OCI-LY1 (cell line): Measurements from ENCODE around the gene KDM4B.

Experiments used
- H2AFZ ChIP-seq: fragments of 200-600 bp; sonication (generic), shearing (Covaris generic); 2 replicates; pipeline ENCODE4 v1.6.0; 2014; ENCODE audit warnings: antibody characterized with exemption, mild to moderate bottlenecking, low read length
- H3F3A ChIP-seq: fragments of 200-600 bp; sonication (generic), shearing (Covaris generic); 2 replicates; pipeline ENCODE4 v1.6.0; 2014; ENCODE audit warnings: mild to moderate bottlenecking, antibody characterized with exemption, low read length, moderate library complexity; ENCODE audit not compliant: insufficient read depth
- H3K27ac ChIP-seq: fragments of 200-600 bp; sonication (generic); 2 replicates; pipeline ENCODE4 v1.5.1; 2014; ENCODE audit warnings: low read length, mixed run types, mild to moderate bottlenecking, low read depth; ENCODE audit not compliant: poor library complexity, severe bottlenecking
- H3K27me3 ChIP-seq: fragments of 200-600 bp; sonication (generic); 2 replicates; pipeline ENCODE4 v1.6.0; 2014; ENCODE audit warnings: antibody characterized with exemption, mild to moderate bottlenecking, low read length, moderate library complexity; ENCODE audit not compliant: insufficient read depth
- H3K36me3 ChIP-seq: fragments of 200-600 bp; sonication (generic); 2 replicates; pipeline ENCODE4 v1.6.1; 2014; ENCODE audit warnings: mild to moderate bottlenecking, antibody characterized with exemption, low read length, moderate library complexity, mixed read lengths; ENCODE audit not compliant: insufficient read depth
- H3K4me1 ChIP-seq: fragments of 200-600 bp; sonication (generic); 2 replicates; pipeline ENCODE4 v1.5.1; 2014; ENCODE audit warnings: mild to moderate bottlenecking, low read length, moderate library complexity; ENCODE audit not compliant: insufficient read depth, severe bottlenecking
- H3K4me2 ChIP-seq: fragments of 200-600 bp; sonication (generic), shearing (Covaris generic); 2 replicates; pipeline ENCODE4 v1.6.1; 2014; ENCODE audit warnings: low read length
- H3K4me3 ChIP-seq: fragments of 200-600 bp; sonication (generic); 2 replicates; pipeline ENCODE4 v1.5.1; 2014; ENCODE audit warnings: low read length, low read depth, mild to moderate bottlenecking, mixed read lengths; ENCODE audit not compliant: poor library complexity, severe bottlenecking
- H3K79me2 ChIP-seq: fragments of 200-600 bp; shearing (Covaris generic); 2 replicates; pipeline ENCODE4 v1.6.1; 2016; ENCODE audit warnings: mixed run types, low read length, mixed read lengths; ENCODE audit not compliant: insufficient read depth
- H3K9ac ChIP-seq: fragments of 200-600 bp; sonication (generic), shearing (Covaris generic); 2 replicates; pipeline ENCODE4 v1.6.1; 2014; ENCODE audit warnings: mild to moderate bottlenecking, low read length, mixed read lengths
- H3K9me2 ChIP-seq: fragments of 200-600 bp; sonication (generic), shearing (Covaris generic); 2 replicates; pipeline ENCODE4 v1.6.1; 2014; ENCODE audit warnings: low read depth, mild to moderate bottlenecking, low read length, mixed read lengths
- H3K9me3 ChIP-seq: fragments of 200-600 bp; shearing (Covaris generic); 2 replicates; pipeline ENCODE4 v1.6.1; 2014; ENCODE audit warnings: low read length, mixed read lengths
- H4K20me1 ChIP-seq: fragments of 200-600 bp; sonication (generic), shearing (Covaris generic); 2 replicates; pipeline ENCODE4 v1.6.0; 2016; ENCODE audit warnings: mild to moderate bottlenecking, low read length; ENCODE audit not compliant: insufficient read depth
- CTCF ChIP-seq: fragments of 200-600 bp; sonication (generic), shearing (Covaris generic); IDR thresholded peaks from 2 replicates; pipeline ENCODE4 v1.5.1; 2017; ENCODE audit warnings: mild to moderate bottlenecking, antibody characterized with exemption, low read length, moderate library complexity, mixed read lengths
- EZH2 ChIP-seq: fragments of 200-600 bp; sonication (generic), shearing (Covaris generic); IDR thresholded peaks from 2 replicates; pipeline ENCODE4 v1.8.0; 2017; ENCODE audit warnings: borderline replicate concordance, mixed run types, mild to moderate bottlenecking, antibody characterized with exemption, low read length, moderate library complexity, mixed read lengths

The KDM4B gene

GRCh38 chr19:5152013-5152763 lies 183.3 kb downstream of the KDM4B start:
- H3K9ac ChIP-seq, result no peak overlapping the region
- no peaks in the 10 kb centered on the region for H3K4me1 ChIP-seq
- no peak overlapping the region for H3K27ac ChIP-seq
- no peaks in the 10 kb centered on the region; the same call in 1 of the 2 replicates for H3K36me3 ChIP-seq
- H3F3A ChIP-seq, result no peaks in the 10 kb centered on the region
- H2AFZ ChIP-seq, result no peak overlapping the region
- no peak overlapping the region for H3K4me2 ChIP-seq
- H3K27me3 ChIP-seq, result no peaks in the 10 kb centered on the region
- TF ChIP-seq CTCF (no peak), EZH2 (no peak)
- H3K79me2 ChIP-seq, result no peaks in the 10 kb centered on the region
- H4K20me1 ChIP-seq, result no peaks in the 10 kb centered on the region
- H3K9me2 ChIP-seq, result no peaks in the 10 kb centered on the region
- H3K9me3 ChIP-seq, result no peaks in the 10 kb centered on the region
- H3K4me3 ChIP-seq, result no peak overlapping the region

DNA sequence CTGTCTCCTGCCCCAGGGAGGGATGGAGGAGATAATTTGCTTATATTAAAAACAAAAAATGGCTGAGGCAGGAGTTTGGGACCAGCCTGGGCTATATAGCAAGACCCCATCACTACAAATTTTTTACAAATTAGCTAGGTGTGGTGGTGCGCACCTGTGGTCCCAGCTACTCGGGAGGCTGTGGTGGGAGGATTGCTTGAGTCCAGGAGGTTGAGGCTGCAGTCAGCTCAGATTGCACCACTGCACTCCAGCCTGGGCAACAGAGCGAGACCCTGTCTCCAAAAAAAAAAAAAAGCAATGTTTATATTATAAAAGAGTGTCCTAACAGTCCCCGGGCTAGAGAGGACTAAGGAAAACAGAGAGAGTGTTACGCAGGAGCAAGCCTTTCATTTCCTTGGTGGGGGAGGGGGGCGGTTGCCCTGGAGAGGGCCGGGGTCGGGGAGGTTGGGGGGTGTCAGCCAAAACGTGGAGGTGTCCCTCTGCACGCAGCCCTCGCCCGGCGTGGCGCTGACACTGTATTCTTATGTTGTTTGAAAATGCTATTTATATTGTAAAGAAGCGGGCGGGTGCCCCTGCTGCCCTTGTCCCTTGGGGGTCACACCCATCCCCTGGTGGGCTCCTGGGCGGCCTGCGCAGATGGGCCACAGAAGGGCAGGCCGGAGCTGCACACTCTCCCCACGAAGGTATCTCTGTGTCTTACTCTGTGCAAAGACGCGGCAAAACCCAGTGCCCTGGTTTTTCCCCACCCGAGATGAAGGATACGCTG lies 184.0 kb downstream of the KDM4B start:
- Histone ChIP-seq H3K36me3 (no peaks in the 10 kb centered on the region), H3F3A (no peaks in the 10 kb centered on the region), H3K27ac (no peak overlapping the region), H3K9me3 (no peaks in the 10 kb centered on the region), H3K4me3 (no peak overlapping the region), H2AFZ (no peak overlapping the region), H4K20me1 (no peaks in the 10 kb centered on the region), H3K4me2 (no peak overlapping the region), H3K9ac (no peak overlapping the region), H3K79me2 (no peaks in the 10 kb centered on the region), H3K9me2 (no peaks in the 10 kb centered on the region), H3K27me3 (no peaks in the 10 kb centered on the region), H3K4me1 (no peaks in the 10 kb centered on the region)
- TF ChIP-seq CTCF (no peak), EZH2 (no peak)

DNA sequence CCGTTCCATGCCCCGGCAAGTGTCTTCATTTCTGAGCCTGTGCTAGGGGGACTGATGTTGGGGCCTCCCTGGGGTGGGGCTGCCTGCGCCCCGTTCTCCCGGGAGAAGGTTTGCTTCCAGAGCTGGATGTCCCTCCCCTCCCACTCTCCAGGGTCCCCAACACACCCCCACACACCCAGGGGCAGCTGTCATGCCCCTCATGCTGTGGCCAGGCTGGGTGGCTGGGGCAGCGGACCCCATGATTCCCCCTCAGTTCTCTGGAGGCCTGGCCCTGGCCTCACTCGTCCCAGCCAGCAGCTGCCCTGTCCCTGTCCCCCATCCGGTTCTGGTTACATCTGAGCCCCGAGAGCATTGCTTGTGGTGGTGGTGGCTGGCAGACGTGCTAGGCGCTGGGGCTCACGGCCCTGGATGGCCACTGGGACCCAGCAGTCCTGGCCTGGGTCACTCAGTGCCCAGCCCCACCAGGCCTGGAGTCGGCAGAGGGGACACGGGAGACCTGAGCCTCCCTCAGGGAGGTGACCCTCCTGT lies 184.8 kb downstream of the KDM4B start:
- Histone ChIP-seq H3K9ac (no peak overlapping the region), H3K27ac (no peak overlapping the region)
- TF ChIP-seq CTCF, result no peak

More for the DNA sequence above, 184.8 kb downstream of the KDM4B start:
- Histone ChIP-seq H2AFZ (no peak overlapping the region), H3K9me2 (no peaks in the 10 kb centered on the region), H3K4me3 (no peak overlapping the region), H3K9me3 (no peaks in the 10 kb centered on the region), H4K20me1 (no peaks in the 10 kb centered on the region), H3K4me2 (no peak overlapping the region), H3K79me2 (no peaks in the 10 kb centered on the region), H3K36me3 (no peaks in the 10 kb centered on the region), H3F3A (no peaks in the 10 kb centered on the region), H3K27me3 (no peaks in the 10 kb centered on the region), H3K4me1 (no peaks in the 10 kb centered on the region)
